ENCODE results near the gene ACSBG1. TPM values are rescaled to one million over a fixed set of nuclear protein-coding genes. Genes with fewer than 3 reads are reported as not detected.

The ACSBG1 gene
- total and polyA plus RNA-seq, 2 of the 8 experiments (the other 6 are each of a cell fraction or from before 2014, with no cell fraction given) = 5.4 to 7.1 TPM

DNA sequence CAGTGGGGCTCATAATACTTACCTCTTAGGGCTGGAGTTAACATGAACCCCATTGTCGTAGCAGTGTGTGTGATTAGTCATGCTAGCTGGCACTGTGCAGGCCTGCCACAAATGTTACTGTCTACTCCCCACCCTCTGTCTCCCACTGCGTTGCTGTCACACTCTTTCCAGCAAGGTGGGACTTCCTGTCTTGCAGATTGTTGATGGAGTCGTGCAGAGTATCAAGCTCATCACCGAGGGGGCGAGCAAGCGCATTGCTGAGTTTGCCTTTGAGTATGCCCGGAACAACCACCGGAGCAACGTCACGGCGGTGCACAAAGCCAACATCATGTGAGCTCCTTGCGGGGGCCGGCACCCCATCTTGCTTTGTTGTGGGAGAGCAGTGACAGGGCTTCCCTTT lies 72.3 kb downstream of the ACSBG1 start (continued):
- TF ChIP-seq, protein P1, sequence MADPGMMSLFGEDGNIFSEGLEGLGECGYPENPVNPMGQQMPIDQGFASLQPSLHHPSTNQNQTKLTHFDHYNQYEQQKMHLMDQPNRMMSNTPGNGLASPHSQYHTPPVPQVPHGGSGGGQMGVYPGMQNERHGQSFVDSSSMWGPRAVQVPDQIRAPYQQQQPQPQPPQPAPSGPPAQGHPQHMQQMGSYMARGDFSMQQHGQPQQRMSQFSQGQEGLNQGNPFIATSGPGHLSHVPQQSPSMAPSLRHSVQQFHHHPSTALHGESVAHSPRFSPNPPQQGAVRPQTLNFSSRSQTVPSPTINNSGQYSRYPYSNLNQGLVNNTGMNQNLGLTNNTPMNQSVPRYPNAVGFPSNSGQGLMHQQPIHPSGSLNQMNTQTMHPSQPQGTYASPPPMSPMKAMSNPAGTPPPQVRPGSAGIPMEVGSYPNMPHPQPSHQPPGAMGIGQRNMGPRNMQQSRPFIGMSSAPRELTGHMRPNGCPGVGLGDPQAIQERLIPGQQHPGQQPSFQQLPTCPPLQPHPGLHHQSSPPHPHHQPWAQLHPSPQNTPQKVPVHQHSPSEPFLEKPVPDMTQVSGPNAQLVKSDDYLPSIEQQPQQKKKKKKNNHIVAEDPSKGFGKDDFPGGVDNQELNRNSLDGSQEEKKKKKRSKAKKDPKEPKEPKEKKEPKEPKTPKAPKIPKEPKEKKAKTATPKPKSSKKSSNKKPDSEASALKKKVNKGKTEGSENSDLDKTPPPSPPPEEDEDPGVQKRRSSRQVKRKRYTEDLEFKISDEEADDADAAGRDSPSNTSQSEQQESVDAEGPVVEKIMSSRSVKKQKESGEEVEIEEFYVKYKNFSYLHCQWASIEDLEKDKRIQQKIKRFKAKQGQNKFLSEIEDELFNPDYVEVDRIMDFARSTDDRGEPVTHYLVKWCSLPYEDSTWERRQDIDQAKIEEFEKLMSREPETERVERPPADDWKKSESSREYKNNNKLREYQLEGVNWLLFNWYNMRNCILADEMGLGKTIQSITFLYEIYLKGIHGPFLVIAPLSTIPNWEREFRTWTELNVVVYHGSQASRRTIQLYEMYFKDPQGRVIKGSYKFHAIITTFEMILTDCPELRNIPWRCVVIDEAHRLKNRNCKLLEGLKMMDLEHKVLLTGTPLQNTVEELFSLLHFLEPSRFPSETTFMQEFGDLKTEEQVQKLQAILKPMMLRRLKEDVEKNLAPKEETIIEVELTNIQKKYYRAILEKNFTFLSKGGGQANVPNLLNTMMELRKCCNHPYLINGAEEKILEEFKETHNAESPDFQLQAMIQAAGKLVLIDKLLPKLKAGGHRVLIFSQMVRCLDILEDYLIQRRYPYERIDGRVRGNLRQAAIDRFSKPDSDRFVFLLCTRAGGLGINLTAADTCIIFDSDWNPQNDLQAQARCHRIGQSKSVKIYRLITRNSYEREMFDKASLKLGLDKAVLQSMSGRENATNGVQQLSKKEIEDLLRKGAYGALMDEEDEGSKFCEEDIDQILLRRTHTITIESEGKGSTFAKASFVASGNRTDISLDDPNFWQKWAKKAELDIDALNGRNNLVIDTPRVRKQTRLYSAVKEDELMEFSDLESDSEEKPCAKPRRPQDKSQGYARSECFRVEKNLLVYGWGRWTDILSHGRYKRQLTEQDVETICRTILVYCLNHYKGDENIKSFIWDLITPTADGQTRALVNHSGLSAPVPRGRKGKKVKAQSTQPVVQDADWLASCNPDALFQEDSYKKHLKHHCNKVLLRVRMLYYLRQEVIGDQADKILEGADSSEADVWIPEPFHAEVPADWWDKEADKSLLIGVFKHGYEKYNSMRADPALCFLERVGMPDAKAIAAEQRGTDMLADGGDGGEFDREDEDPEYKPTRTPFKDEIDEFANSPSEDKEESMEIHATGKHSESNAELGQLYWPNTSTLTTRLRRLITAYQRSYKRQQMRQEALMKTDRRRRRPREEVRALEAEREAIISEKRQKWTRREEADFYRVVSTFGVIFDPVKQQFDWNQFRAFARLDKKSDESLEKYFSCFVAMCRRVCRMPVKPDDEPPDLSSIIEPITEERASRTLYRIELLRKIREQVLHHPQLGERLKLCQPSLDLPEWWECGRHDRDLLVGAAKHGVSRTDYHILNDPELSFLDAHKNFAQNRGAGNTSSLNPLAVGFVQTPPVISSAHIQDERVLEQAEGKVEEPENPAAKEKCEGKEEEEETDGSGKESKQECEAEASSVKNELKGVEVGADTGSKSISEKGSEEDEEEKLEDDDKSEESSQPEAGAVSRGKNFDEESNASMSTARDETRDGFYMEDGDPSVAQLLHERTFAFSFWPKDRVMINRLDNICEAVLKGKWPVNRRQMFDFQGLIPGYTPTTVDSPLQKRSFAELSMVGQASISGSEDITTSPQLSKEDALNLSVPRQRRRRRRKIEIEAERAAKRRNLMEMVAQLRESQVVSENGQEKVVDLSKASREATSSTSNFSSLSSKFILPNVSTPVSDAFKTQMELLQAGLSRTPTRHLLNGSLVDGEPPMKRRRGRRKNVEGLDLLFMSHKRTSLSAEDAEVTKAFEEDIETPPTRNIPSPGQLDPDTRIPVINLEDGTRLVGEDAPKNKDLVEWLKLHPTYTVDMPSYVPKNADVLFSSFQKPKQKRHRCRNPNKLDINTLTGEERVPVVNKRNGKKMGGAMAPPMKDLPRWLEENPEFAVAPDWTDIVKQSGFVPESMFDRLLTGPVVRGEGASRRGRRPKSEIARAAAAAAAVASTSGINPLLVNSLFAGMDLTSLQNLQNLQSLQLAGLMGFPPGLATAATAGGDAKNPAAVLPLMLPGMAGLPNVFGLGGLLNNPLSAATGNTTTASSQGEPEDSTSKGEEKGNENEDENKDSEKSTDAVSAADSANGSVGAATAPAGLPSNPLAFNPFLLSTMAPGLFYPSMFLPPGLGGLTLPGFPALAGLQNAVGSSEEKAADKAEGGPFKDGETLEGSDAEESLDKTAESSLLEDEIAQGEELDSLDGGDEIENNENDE (IDR thresholded peaks at IDR 0.05; ENCODE audit: insufficient replicate concordance, low read length) = no peak
- no peak for TF ChIP-seq ASH2L (IDR thresholded peaks at IDR 0.05; ENCODE audit: low read length)
- no peak for TF ChIP-seq TCF12 (IDR thresholded peaks at IDR 0.05; ENCODE audit: low read depth, low read length)
- TF ChIP-seq TAF7 (optimal IDR thresholded peaks at IDR 0.05; ENCODE audit: borderline replicate concordance, low read depth, low read length) = no peak
- TF ChIP-seq GABPA (IDR thresholded peaks at IDR 0.05; ENCODE audit: borderline replicate concordance, insufficient read depth, low read length) = no peak
- TF ChIP-seq ATF2 (IDR thresholded peaks at IDR 0.05; ENCODE audit: low read length) = no peak
- no peak for TF ChIP-seq RXRA (IDR thresholded peaks at IDR 0.05; ENCODE audit: insufficient read depth, low read depth, low read length)
- TF ChIP-seq FOSL1 (IDR thresholded peaks at IDR 0.05; ENCODE audit: insufficient read depth, low read depth, low read length) = no peak
- TF ChIP-seq KDM5A (IDR thresholded peaks at IDR 0.05; ENCODE audit: low read length) = no peak
- TF ChIP-seq EP300 (IDR thresholded peaks at IDR 0.05; ENCODE audit: borderline replicate concordance in 1 of 2, low read depth in 2 of 2, low read length in 2 of 2) = no peak

Measured in H1 (cell line).